GM21526 (cell line): ENCODE results near the gene SCART1.
"Not testable (repeated sequence)": the region's sequence is repeated elsewhere in the genome, so short reads cannot be mapped to it uniquely, and the experiment has no call there.

ENCODE experiments used
- ATAC-seq: cut with Tn5 transposase; IDR thresholded peaks from one replicate; pipeline ENCODE4 v1.9.1; 2021; ENCODE audit warnings: moderate library complexity; ENCODE audit not compliant: unreplicated experiment, low FRiP score

SCART1 gene

GRCh38 chr10:133453516-133454203 is at the start of gene SCART1:
Gene SCART1, plus strand, starts transcription at chr10:133453945. Its CDS starts 53 bp downstream, at chr10:133453998.
- ATAC-seq, result no peak

GRCh38 chr10:133405272-133405671 is 48.5 kb upstream of the SCART1 start:
- ATAC-seq, result no peak

- peak; percentile 41 for ATAC-seq
Measured at GRCh38 chr10:133405844-133406527, 47.8 kb upstream of the SCART1 start.

GRCh38 chr10:133411523-133412380 is 42.0 kb upstream of the SCART1 start:
- ATAC-seq, result no peak

- no peak for ATAC-seq
Measured at GRCh38 chr10:133412381-133412711, 41.4 kb upstream of the SCART1 start.

GRCh38 chr10:133414401-133414800 is 39.3 kb upstream of the SCART1 start:
- not testable (repeated sequence) for ATAC-seq

GRCh38 chr10:133415752-133416151 is 38.0 kb upstream of the SCART1 start:
- ATAC-seq, result no peak

- no peak for ATAC-seq
Measured at GRCh38 chr10:133418289-133418993, 35.3 kb upstream of the SCART1 start.

GRCh38 chr10:133419211-133419950 is 34.4 kb upstream of the SCART1 start:
- ATAC-seq, result no peak

GRCh38 chr10:133420028-133420427 is 33.7 kb upstream of the SCART1 start:
- no peak for ATAC-seq

- no peak for ATAC-seq
Measured at GRCh38 chr10:133420579-133420978, 33.2 kb upstream of the SCART1 start.

- no peak for ATAC-seq
Measured at GRCh38 chr10:133421336-133422222, 32.2 kb upstream of the SCART1 start.

- ATAC-seq, result no peak
Measured at GRCh38 chr10:133422223-133422806, 31.4 kb upstream of the SCART1 start.

GRCh38 chr10:133422807-133423771 is 30.7 kb upstream of the SCART1 start:
- ATAC-seq, result no peak

- not testable (repeated sequence) for ATAC-seq
Measured at GRCh38 chr10:133424102-133424501, 29.6 kb upstream of the SCART1 start.

- not testable (repeated sequence) for ATAC-seq
Measured at GRCh38 chr10:133424601-133425000, 29.1 kb upstream of the SCART1 start, which contains the start of gene SPRN. Gene SPRN, minus strand, starts transcription at chr10:133424625. Its CDS starts 944 bp downstream, at chr10:133423681.

GRCh38 chr10:133429571-133429970 is 24.2 kb upstream of the SCART1 start:
- ATAC-seq, result not testable (repeated sequence)
